NCI-H146 (cell line): ENCODE data around the gene FSTL4.

Experiments used
- DNase-seq: peaks from one replicate; lab custom pipeline; 2025; lab: John Stamatoyannopoulos, UW

FSTL4 gene

GRCh38 chr5:133478199-133478985 lies 133.9 kb downstream of the FSTL4 start:
- no peak for DNase-seq

GRCh38 chr5:133475986-133476385 lies 136.4 kb downstream of the FSTL4 start:
- no peak for DNase-seq

- no peak for DNase-seq
These were observed 137.3 kb downstream of the FSTL4 start for GRCh38 chr5:133474851-133475590.

GRCh38 chr5:133473291-133473690 lies 139.1 kb downstream of the FSTL4 start:
- no peak for DNase-seq

GRCh38 chr5:133472829-133473228 lies 139.5 kb downstream of the FSTL4 start:
- DNase-seq: no peak

GRCh38 chr5:133471699-133472098 lies 140.6 kb downstream of the FSTL4 start:
- DNase-seq: no peak

- DNase-seq: no peak
These were observed 141.5 kb downstream of the FSTL4 start for GRCh38 chr5:133470841-133471240.

GRCh38 chr5:133469846-133470245 lies 142.5 kb downstream of the FSTL4 start:
- no peak for DNase-seq

GRCh38 chr5:133469252-133469651 lies 143.1 kb downstream of the FSTL4 start:
- no peak for DNase-seq

- no peak for DNase-seq
These were observed 143.7 kb downstream of the FSTL4 start for GRCh38 chr5:133468596-133468995.

GRCh38 chr5:133467826-133468463 lies 144.4 kb downstream of the FSTL4 start:
- peak; percentile 41 for DNase-seq

- peak; percentile 41 for DNase-seq
These were observed 145.0 kb downstream of the FSTL4 start for GRCh38 chr5:133467335-133467779.

- DNase-seq: no peak
These were observed 145.6 kb downstream of the FSTL4 start for GRCh38 chr5:133466556-133467334.

GRCh38 chr5:133464013-133464412 lies 148.3 kb downstream of the FSTL4 start:
- no peak for DNase-seq

- DNase-seq: no peak
These were observed 150.4 kb downstream of the FSTL4 start for GRCh38 chr5:133461796-133462516.

- DNase-seq: peak; percentile 4
These were observed 152.1 kb downstream of the FSTL4 start for GRCh38 chr5:133460172-133460758.

GRCh38 chr5:133459474-133460160 lies 152.7 kb downstream of the FSTL4 start:
- no peak for DNase-seq

GRCh38 chr5:133458435-133458834 lies 153.9 kb downstream of the FSTL4 start:
- no peak for DNase-seq

GRCh38 chr5:133457439-133458355 lies 154.6 kb downstream of the FSTL4 start:
- DNase-seq: no peak
